ENCODE data around the gene ADD3.

- TF ChIP-seq CTCF (IDR thresholded peaks at IDR 0.05) (no peak), POLR2A (IDR thresholded peaks at IDR 0.05) (no peak)
Measured at GRCh38 chr10:110094786-110095185, 87.0 kb downstream of the ADD3 start.
